ENCODE measurements around the gene TAS2R40. TPM values are rescaled to one million over a fixed set of nuclear protein-coding genes. Genes with fewer than 3 reads are reported as not detected.

TAS2R40 gene
- total and polyA plus RNA-seq, 8 donors = not detected

GRCh38 chr7:143214789-143215679, 6.8 kb upstream of the TAS2R40 start:
- peak; percentile 60 to 100 (median 94) for ATAC-seq
- Histone ChIP-seq H3K27me3 (no peaks in the 10 kb centered on the region), H3K27ac (no peak overlapping the region), H3K4me1 (no peaks in the 10 kb centered on the region), H3K9me3 (no peaks in the 10 kb centered on the region), H3K36me3 (no peaks in the 10 kb centered on the region), H3K4me3 (no peak overlapping the region)
- DNase-seq = peak in 4 of 6 donors; percentile 23 to 72 (median 38)
- intact Hi-C loops (cut with DNase I) = loop anchor here (5.0 to 10.0 kb wide), 3 partner anchors 200 to 340 kb away; no protein-coding TSS in a partner anchor
- 15 to 17% methylated on average over 8 of the region's 8 CpGs for WGBS, 2 donors
- FAIRE-seq = peak; percentile 85
- peak; percentile 97 to 98 (median 97) for TF ChIP-seq CTCF (IDR thresholded peaks at IDR 0.05)

- H3K27me3 ChIP-seq = no peaks in the 10 kb centered on the region
- H3K4me1 ChIP-seq = no peaks in the 10 kb centered on the region
- no peak overlapping the region for H3K4me3 ChIP-seq
- H3K27ac ChIP-seq = no peak overlapping the region
- DNase-seq (no peak), FAIRE-seq (no peak), ATAC-seq (no peak)
- intact Hi-C loops (cut with DNase I) = loop anchor here in 2 of 3 donors (10.0 kb wide), 2 partner anchors 201 to 341 kb away; no protein-coding TSS in a partner anchor
- H3K36me3 ChIP-seq = no peaks in the 10 kb centered on the region
- H3K9me3 ChIP-seq = no peaks in the 10 kb centered on the region
- WGBS, 2 donors = 79 to 86% methylated on average over 6 of the region's 6 CpGs
- no peak for TF ChIP-seq CTCF (IDR thresholded peaks at IDR 0.05)
Observed at GRCh38 chr7:143216151-143216550, 5.7 kb upstream of the TAS2R40 start.

- FAIRE-seq (no peak), DNase-seq (no peak), ATAC-seq (no peak)
- TF ChIP-seq CTCF (IDR thresholded peaks at IDR 0.05) = no peak
- no peaks in the 10 kb centered on the region for H3K9me3 ChIP-seq
- 74 to 82% methylated on average over 2 of the region's 2 CpGs for WGBS, 2 donors
- no peaks in the 10 kb centered on the region for H3K4me1 ChIP-seq
- no peak overlapping the region for H3K27ac ChIP-seq
- H3K4me3 ChIP-seq = no peak overlapping the region
- H3K27me3 ChIP-seq = no peaks in the 10 kb centered on the region
- H3K36me3 ChIP-seq = no peaks in the 10 kb centered on the region
- intact Hi-C loops (cut with DNase I) = loop anchor here in 2 of 3 donors (10.0 kb wide), 2 partner anchors 202 to 342 kb away; no protein-coding TSS in a partner anchor
Observed at GRCh38 chr7:143216686-143217085, 5.2 kb upstream of the TAS2R40 start.

GRCh38 chr7:143217806-143218205, 4.0 kb upstream of the TAS2R40 start:
- Histone ChIP-seq H3K4me1 (no peaks in the 10 kb centered on the region), H3K36me3 (no peaks in the 10 kb centered on the region), H3K4me3 (no peak overlapping the region), H3K27me3 (no peaks in the 10 kb centered on the region), H3K9me3 (no peaks in the 10 kb centered on the region), H3K27ac (no peak overlapping the region)
- intact Hi-C loops (cut with DNase I) = loop anchor here in 2 of 3 donors (2.0 to 10.0 kb wide), 3 partner anchors 203 to 343 kb away; no protein-coding TSS in a partner anchor
- ATAC-seq (no peak), DNase-seq (no peak), FAIRE-seq (no peak)
- 79 to 83% methylated on average over 2 of the region's 2 CpGs for WGBS, 2 donors
- no peak for TF ChIP-seq CTCF (IDR thresholded peaks at IDR 0.05)

GRCh38 chr7:143221286-143221685, 551 bp upstream of the TAS2R40 start:
- H3K36me3 ChIP-seq = no peaks in the 10 kb centered on the region
- ATAC-seq = no peak
- no peak for FAIRE-seq
- intact Hi-C loops (cut with DNase I) = no loop called here
- 66 to 71% methylated on average over 2 of the region's 2 CpGs for WGBS, 2 donors
- no peak for TF ChIP-seq CTCF (IDR thresholded peaks at IDR 0.05)
- no peaks in the 10 kb centered on the region for H3K9me3 ChIP-seq
- no peaks in the 10 kb centered on the region for H3K4me1 ChIP-seq
- no peak overlapping the region for H3K4me3 ChIP-seq
- no peaks in the 10 kb centered on the region for H3K27me3 ChIP-seq
- DNase-seq = no peak
- H3K27ac ChIP-seq = no peak overlapping the region
